IMR-90 (cell line): Measurements from ENCODE around the gene ZNF831. TPM values are rescaled to one million over a fixed set of nuclear protein-coding genes. Genes with fewer than 3 reads are reported as not detected.

Source experiments
- ATAC-seq: fragments of 200-7000 bp; cut with Tn5 transposase; 2 replicates; pipeline ENCODE4 v1.9.1; 2020; ENCODE audit warnings: low read depth, mild to moderate bottlenecking, moderate library complexity
- BruUV-seq: library from RNA; stranded (reverse); fragments of 400-500 nt; replicated peaks from 2 replicates; lab custom pipeline; 2021; lab: Mats Ljungman, UMichigan
- CTCF ChIA-PET: fragments of 300-600 bp; formaldehyde crosslinking; extraction: SDS; loops from one replicate; lab custom pipeline; 2021; ENCODE audit warnings: antibody characterized with exemption; lab: Yijun Ruan, JAX
- POLR2A ChIA-PET: fragments of 300-600 bp; sonication (Branson Sonifier 250); formaldehyde crosslinking; loops from one replicate; lab custom pipeline; 2022; ENCODE audit warnings: antibody characterized with exemption; ENCODE audit not compliant: unreplicated experiment; lab: Charles Lee
- DNase-seq: peaks from one replicate; pipeline ENCODE4 v3.0.0; 2013
- H2AFZ ChIP-seq: replicated peaks from 2 replicates; pipeline ENCODE3; 2013; ENCODE audit warnings: low read length, mild to moderate bottlenecking; ENCODE audit not compliant: poor library complexity
- H2AK5ac ChIP-seq: 2 replicates; pipeline ENCODE4 v1.6.1; 2013; ENCODE audit warnings: low read depth, low read length, inconsistent platforms
- H2AK9ac ChIP-seq: replicated peaks from 2 replicates; pipeline ENCODE3; 2013; ENCODE audit warnings: mild to moderate bottlenecking, low read depth, low read length, moderate library complexity; ENCODE audit not compliant: poor library complexity
- H2BK120ac ChIP-seq: 2 replicates; pipeline ENCODE4 v1.6.1; 2013; ENCODE audit warnings: low read depth, low read length, inconsistent platforms
- H2BK15ac ChIP-seq: 3 replicates; pipeline ENCODE4 v1.6.1; 2013; ENCODE audit warnings: low read depth, low read length, inconsistent platforms
- H2BK20ac ChIP-seq: 2 replicates; pipeline ENCODE4 v1.6.1; 2013; ENCODE audit warnings: low read depth, mild to moderate bottlenecking, inconsistent platforms, low read length, moderate library complexity
- H2BK5ac ChIP-seq: 2 replicates; pipeline ENCODE4 v1.6.1; 2013; ENCODE audit warnings: mild to moderate bottlenecking, low read depth, low read length, inconsistent platforms; ENCODE audit not compliant: poor library complexity, severe bottlenecking
- H3K14ac ChIP-seq: replicated peaks from 2 replicates; pipeline ENCODE4 v1.6.1; 2013; ENCODE audit warnings: low read depth, low read length, inconsistent platforms
- H3K18ac ChIP-seq: 2 replicates; pipeline ENCODE4 v1.6.1; 2013; ENCODE audit warnings: low read depth, low read length, control low read depth
- H3K23ac ChIP-seq: 2 replicates; pipeline ENCODE4 v1.6.1; 2013; ENCODE audit warnings: low read depth, low read length, inconsistent platforms
- H3K27ac ChIP-seq: 2 replicates; pipeline ENCODE4 v1.5.1; 2013; ENCODE audit warnings: mild to moderate bottlenecking, control low read depth, low read length; ENCODE audit not compliant: insufficient read depth
- H3K27me3 ChIP-seq: 2 replicates; pipeline ENCODE4 v1.6.1; 2013; ENCODE audit warnings: low read length; ENCODE audit not compliant: control insufficient read depth, insufficient read depth
- H3K36me3 ChIP-seq: 2 replicates; pipeline ENCODE4 v1.6.1; 2013; ENCODE audit warnings: low read length, mixed read lengths; ENCODE audit not compliant: control insufficient read depth, insufficient read depth
- H3K4ac ChIP-seq: 2 replicates; pipeline ENCODE4 v1.6.1; 2013; ENCODE audit warnings: low read depth, low read length, inconsistent platforms
- H3K4me1 ChIP-seq: 2 replicates; pipeline ENCODE4 v1.6.1; 2013; ENCODE audit warnings: low read length, mixed read lengths; ENCODE audit not compliant: control insufficient read depth, insufficient read depth
- H3K4me2 ChIP-seq: 2 replicates; pipeline ENCODE4 v1.6.1; 2013; ENCODE audit warnings: low read depth, mild to moderate bottlenecking, control low read depth, low read length, moderate library complexity
- H3K4me3 ChIP-seq: 2 replicates; pipeline ENCODE4 v1.5.1; 2013; ENCODE audit warnings: low read depth, mild to moderate bottlenecking, control low read depth, low read length, moderate library complexity; ENCODE audit not compliant: insufficient read depth
- H3K56ac ChIP-seq: 2 replicates; pipeline ENCODE4 v1.6.1; 2013; ENCODE audit warnings: low read length, inconsistent platforms; ENCODE audit not compliant: insufficient read depth; ENCODE audit errors: extremely low read depth
- H3K79me1 ChIP-seq, 2 experiments: 2 replicates each; pipeline ENCODE4 v1.6.1; 2013; ENCODE audit warnings: low read length in 2 of 2, inconsistent platforms in 1 of 2, low read depth in 1 of 2
- H3K9ac ChIP-seq: 2 replicates; pipeline ENCODE4 v1.6.1; 2013; ENCODE audit warnings: low read depth, low read length, control low read depth
- H3K9me1 ChIP-seq: 2 replicates; pipeline ENCODE4 v1.6.1; 2013; ENCODE audit warnings: low read length, inconsistent platforms; ENCODE audit not compliant: insufficient read depth
- H3K9me3 ChIP-seq: 2 replicates; pipeline ENCODE4 v1.6.1; 2013; ENCODE audit warnings: low read length; ENCODE audit not compliant: control insufficient read depth, insufficient read depth
- H4K20me1 ChIP-seq: 2 replicates; pipeline ENCODE4 v1.6.1; 2013; ENCODE audit warnings: low read length, inconsistent platforms; ENCODE audit not compliant: insufficient read depth
- H4K5ac ChIP-seq: 2 replicates; pipeline ENCODE4 v1.6.1; 2013; ENCODE audit warnings: mild to moderate bottlenecking, low read depth, low read length, control low read depth
- H4K8ac ChIP-seq, 2 experiments: 2 replicates each; pipeline ENCODE4 v1.6.1; 2013; ENCODE audit warnings: low read depth in 2 of 2, low read length in 2 of 2, control low read depth in 1 of 2, inconsistent platforms in 1 of 2
- H4K91ac ChIP-seq: 2 replicates; pipeline ENCODE4 v1.6.1; 2013; ENCODE audit warnings: low read depth, low read length, inconsistent platforms; ENCODE audit not compliant: insufficient read depth
- CEBPB ChIP-seq: IDR thresholded peaks from 2 replicates; pipeline ENCODE4 v1.6.1; 2012; ENCODE audit warnings: low read depth, low read length, improper control_type of control experiment
- MAFK ChIP-seq: IDR thresholded peaks from 2 replicates; pipeline ENCODE4 v1.6.1; 2012; ENCODE audit warnings: low read depth, low read length, improper control_type of control experiment
- NFE2L2 ChIP-seq: fragments of 150-350 bp; IDR thresholded peaks from 2 replicates; pipeline ENCODE4 v1.6.1; 2016; ENCODE audit warnings: low read depth, mild to moderate bottlenecking, low read length
- RAD21 ChIP-seq: IDR thresholded peaks from 2 replicates; pipeline ENCODE4 v1.6.1; 2012; ENCODE audit warnings: low read length, improper control_type of control experiment
- WGBS, 2 experiments: methylation state at CpG; one replicate each; pipeline versions ENCODE4 v1.1.5 to v1.1.7; 2013; ENCODE audit warnings: missing lambda C conversion rate in 2 of 2; ENCODE audit not compliant: insufficient read length in 1 of 2; ENCODE audit errors: extremely low coverage in 2 of 2; 5-methylcytosine and 5-hydroxymethylcytosine counted together
- dilution Hi-C: fragments of 300-500 bp; cut with HindIII; formaldehyde crosslinking; loops from one replicate; pipeline ENCODE4 v1.14.3; 2018; ENCODE audit warnings: low sequenced_read_pairs; ENCODE audit not compliant: unreplicated experiment
- in situ Hi-C: fragments of 300-500 bp; cut with MboI; formaldehyde crosslinking; loops from 3 replicates; pipeline ENCODE4 v1.14.3; 2019; ENCODE audit warnings: low sequenced_read_pairs, inconsistent platforms, mixed read lengths
- intact Hi-C: fragments of 100-400 bp; cut with micrococcal nuclease; formaldehyde crosslinking; loops from 2 replicates; pipeline ENCODE4 v1.10.0; 2022
- polyA plus RNA-seq, 3 experiments: library from polyadenylated mRNA; depleted of rRNA; stranded (reverse); fragments of >200 nt; gene quantifications; 2 replicates each; pipeline ENCODE4 v1.2.3, GENCODE V29; 2012; ENCODE audit warnings: low replicate concordance in 1 of 3
- total RNA-seq: library from RNA; depleted of rRNA; stranded (reverse); fragments of >200 nt; gene quantifications from 2 replicates; pipeline ENCODE4 v1.2.3, GENCODE V29; 2012

ZNF831 gene
- total and polyA plus RNA-seq, 2 of the 4 experiments (the other 2 are of a cell fraction) = not detected

- TF ChIP-seq NFE2L2 (no peak), RAD21 (0 out of 2 replicates have a peak, but pooled peaks have one; percentile 6), CEBPB (no peak), MAFK (no peak)
- H3K4me3 ChIP-seq = no peak overlapping the region
- no peak overlapping the region for H2BK120ac ChIP-seq
- no peaks in the 10 kb centered on the region for H3K4me1 ChIP-seq
- ATAC-seq (no peak), DNase-seq (no peak)
- no peak overlapping the region for H3K27ac ChIP-seq
- no peak overlapping the region for H4K91ac ChIP-seq
- H2BK15ac ChIP-seq = no peak overlapping the region
- POLR2A ChIA-PET = no interaction called here
- CTCF ChIA-PET = no interaction called here
- no peak overlapping the region for H2BK20ac ChIP-seq
- no peak overlapping the region for H2AFZ ChIP-seq
- no peak overlapping the region for H3K23ac ChIP-seq
- dilution Hi-C loops = no loop called here
- no peak overlapping the region for H3K4ac ChIP-seq
- H3K18ac ChIP-seq = no peak overlapping the region
- H3K79me1 ChIP-seq = no peaks in the 10 kb centered on the region
- H3K4me2 ChIP-seq = no peak overlapping the region
- no peak overlapping the region for H2AK5ac ChIP-seq
- no peak overlapping the region for H3K56ac ChIP-seq
- H4K20me1 ChIP-seq = no peaks in the 10 kb centered on the region
- no peaks in the 10 kb centered on the region for H3K36me3 ChIP-seq
- H4K8ac ChIP-seq = no peak overlapping the region
- H2AK9ac ChIP-seq = no peak overlapping the region
- H3K27me3 ChIP-seq = no peaks in the 10 kb centered on the region
- H3K9ac ChIP-seq = no peak overlapping the region
- H3K9me1 ChIP-seq = no peaks in the 10 kb centered on the region; the same call in 1 of the 2 replicates
- H2BK5ac ChIP-seq = no peak overlapping the region
- no peak overlapping the region for H3K14ac ChIP-seq
- H4K5ac ChIP-seq = no peak overlapping the region
- 40% methylated on average over 1 of the region's 3 CpGs; no CpG with 5 or more reads in 1 of the 2 experiments for WGBS, 2 experiments
- no peaks in the 10 kb centered on the region for H3K9me3 ChIP-seq
- intact Hi-C loops = no loop called here
- no TSS peak for BruUV-seq
- in situ Hi-C loops = no loop called here
Observed at GRCh38 chr20:59159091-59159490, 4.5 kb upstream of the ZNF831 start.
